LNCaP clone FGC (cell line): ENCODE results near the gene RFC4.

Source experiments
- DNase-seq: peaks from one replicate; pipeline ENCODE4 v3.0.0-alpha.2; 2011; ENCODE audit warnings: low read depth
- H3K4me3 ChIP-seq: 2 replicates; pipeline ENCODE4 v1.5.1; 2011; ENCODE audit warnings: mild to moderate bottlenecking, low read depth, low read length, control low read depth
- CTCF ChIP-seq: IDR thresholded peaks from 2 replicates; pipeline ENCODE4 v1.5.1; 2012; ENCODE audit warnings: mild to moderate bottlenecking; ENCODE audit not compliant: control insufficient read depth, insufficient read depth; ENCODE audit errors: extremely low read depth

Gene RFC4

GRCh38 chr3:186772701-186773417 is 33.4 kb downstream of the RFC4 start:
- no peak overlapping the region for H3K4me3 ChIP-seq
- no peak for DNase-seq

GRCh38 chr3:186772281-186772694 is 34.0 kb downstream of the RFC4 start:
- DNase-seq = no peak
- no peak for TF ChIP-seq CTCF
- H3K4me3 ChIP-seq = no peak overlapping the region

More at GRCh38 chr3:186772701-186773417, 33.4 kb downstream of the RFC4 start:
- no peak for TF ChIP-seq CTCF

GRCh38 chr3:186760897-186761447 is 45.3 kb downstream of the RFC4 start:
- TF ChIP-seq CTCF = no peak
- DNase-seq = no peak
- no peak overlapping the region for H3K4me3 ChIP-seq

- no peak for DNase-seq
- TF ChIP-seq CTCF = no peak
- H3K4me3 ChIP-seq = no peak overlapping the region
These were observed 46.0 kb downstream of the RFC4 start for GRCh38 chr3:186760141-186760833.

GRCh38 chr3:186759231-186759930 is 46.9 kb downstream of the RFC4 start:
- no peak for DNase-seq
- TF ChIP-seq CTCF = no peak
- H3K4me3 ChIP-seq = no peak overlapping the region

- DNase-seq = no peak
- H3K4me3 ChIP-seq = no peak overlapping the region
- no peak for TF ChIP-seq CTCF
These were observed 48.5 kb downstream of the RFC4 start for GRCh38 chr3:186757686-186758220.
